Measurements from ENCODE around the gene FLT1.

The FLT1 gene

DNA sequence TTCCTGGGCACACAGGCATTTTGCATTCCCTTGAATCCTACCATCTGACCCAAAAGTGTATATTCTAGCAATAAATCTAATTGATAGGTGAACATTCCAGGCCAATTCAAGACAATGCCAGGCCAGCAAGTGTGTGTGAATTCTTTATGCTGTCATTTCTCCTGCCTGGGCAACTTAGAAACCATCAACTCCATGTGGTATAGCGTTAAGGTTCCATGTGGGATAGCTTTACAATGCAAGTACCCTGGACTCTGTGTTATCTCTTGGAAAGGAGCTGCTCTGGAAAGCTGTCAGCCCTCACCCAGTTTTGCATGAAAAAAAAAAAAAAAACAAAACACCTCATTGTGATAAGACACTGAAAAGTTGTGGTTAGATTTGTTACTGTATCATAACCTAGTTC lies 15.6 kb upstream of the FLT1 start:
- TF ChIP-seq CTCF (IDR thresholded peaks at IDR 0.05; ENCODE audit: control insufficient read depth, extremely low read depth, insufficient read depth), result no peak
- no peak overlapping the region for H3K4me3 ChIP-seq (ENCODE audit: low read depth, low read length)
- DNase-seq (ENCODE audit: low read depth), result no peak

DNA sequence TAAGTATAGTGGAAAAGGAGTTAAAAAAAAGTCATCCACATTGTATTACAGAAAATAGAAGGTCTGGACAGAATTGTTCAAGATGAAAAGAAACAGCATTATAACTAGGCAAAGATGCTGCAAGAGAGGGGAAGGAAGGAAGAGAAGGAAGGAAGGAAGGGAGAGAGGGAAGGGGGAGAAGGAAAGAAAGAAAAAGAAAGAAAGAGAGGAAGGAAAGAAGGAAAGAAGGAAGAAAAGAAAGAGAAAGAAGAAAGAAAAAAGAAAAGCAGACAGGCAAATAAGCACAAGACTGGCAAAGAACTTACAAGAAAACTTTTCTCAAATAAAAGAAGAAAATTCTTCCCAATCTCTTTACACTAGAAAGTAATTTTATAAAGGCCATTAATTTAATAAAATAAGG lies 15.1 kb upstream of the FLT1 start:
- no peak for DNase-seq (ENCODE audit: low read depth)
- H3K4me3 ChIP-seq (ENCODE audit: low read depth, low read length), result no peak overlapping the region
- no peak for TF ChIP-seq CTCF (IDR thresholded peaks at IDR 0.05; ENCODE audit: control insufficient read depth, extremely low read depth, insufficient read depth)

- no peak overlapping the region for H3K4me3 ChIP-seq (ENCODE audit: low read depth, low read length)
- DNase-seq (ENCODE audit: low read depth), result no peak
- TF ChIP-seq CTCF (IDR thresholded peaks at IDR 0.05; ENCODE audit: control insufficient read depth, extremely low read depth, insufficient read depth), result no peak
Observed at GRCh38 chr13:28505543-28506135, 10.7 kb upstream of the FLT1 start.

DNA sequence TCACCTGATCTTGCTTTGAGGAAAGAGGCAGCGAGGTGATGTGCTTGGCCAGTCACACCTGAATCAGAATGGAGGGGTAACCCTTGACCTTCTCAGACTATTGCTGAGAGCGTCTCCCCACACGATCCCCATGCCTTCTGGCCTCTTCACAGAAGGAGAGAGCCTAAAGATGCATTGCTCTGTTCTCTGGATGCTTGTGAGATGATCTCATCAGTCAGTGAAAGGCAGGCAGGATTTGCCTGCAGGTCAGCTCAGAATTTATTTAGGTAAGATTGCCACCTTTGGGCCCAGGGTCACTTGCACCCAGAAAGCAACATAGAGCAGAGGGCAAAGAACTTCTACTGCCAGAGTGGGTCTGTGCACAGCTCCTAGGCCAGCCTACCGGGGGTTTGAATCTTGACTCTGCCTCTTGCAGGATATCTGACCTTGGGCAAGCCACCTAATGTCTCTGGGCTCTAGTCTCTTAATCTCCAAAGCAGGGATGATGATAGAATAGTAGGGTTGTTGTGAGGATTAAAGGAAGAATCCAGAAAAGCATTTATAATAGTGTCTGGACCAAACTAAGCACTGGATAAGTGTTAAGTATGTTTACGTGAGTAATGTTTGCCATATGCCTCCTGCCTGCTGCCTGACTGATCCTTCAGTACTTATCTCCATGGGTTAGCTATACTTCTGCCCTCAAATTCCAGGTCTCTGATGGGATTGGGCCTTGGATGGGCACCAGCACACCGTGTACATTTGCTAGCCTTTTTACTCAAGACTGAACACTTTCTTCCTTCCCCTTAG lies 8.4 kb upstream of the FLT1 start:
- no peak for TF ChIP-seq CTCF (IDR thresholded peaks at IDR 0.05; ENCODE audit: control insufficient read depth, extremely low read depth, insufficient read depth)
- no peak for DNase-seq (ENCODE audit: low read depth)
- no peak overlapping the region for H3K4me3 ChIP-seq (ENCODE audit: low read depth, low read length)

GRCh38 chr13:28501547-28501946 lies 6.6 kb upstream of the FLT1 start:
- H3K4me3 ChIP-seq (ENCODE audit: low read depth, low read length), result no peak overlapping the region
- DNase-seq (ENCODE audit: low read depth), result no peak
- no peak for TF ChIP-seq CTCF (IDR thresholded peaks at IDR 0.05; ENCODE audit: control insufficient read depth, extremely low read depth, insufficient read depth)

GRCh38 chr13:28499609-28500008 lies 4.7 kb upstream of the FLT1 start:
- no peak overlapping the region for H3K4me3 ChIP-seq (ENCODE audit: low read depth, low read length)
- TF ChIP-seq CTCF (IDR thresholded peaks at IDR 0.05; ENCODE audit: control insufficient read depth, extremely low read depth, insufficient read depth), result no peak
- DNase-seq (ENCODE audit: low read depth), result no peak
